Measurements from ENCODE around the gene DAB1. TPM values are rescaled to one million over a fixed set of nuclear protein-coding genes. Genes with fewer than 3 reads are reported as not detected.

Gene DAB1
- polyA plus RNA-seq, 1 donor from 2014 or later: 11.4 TPM

DNA sequence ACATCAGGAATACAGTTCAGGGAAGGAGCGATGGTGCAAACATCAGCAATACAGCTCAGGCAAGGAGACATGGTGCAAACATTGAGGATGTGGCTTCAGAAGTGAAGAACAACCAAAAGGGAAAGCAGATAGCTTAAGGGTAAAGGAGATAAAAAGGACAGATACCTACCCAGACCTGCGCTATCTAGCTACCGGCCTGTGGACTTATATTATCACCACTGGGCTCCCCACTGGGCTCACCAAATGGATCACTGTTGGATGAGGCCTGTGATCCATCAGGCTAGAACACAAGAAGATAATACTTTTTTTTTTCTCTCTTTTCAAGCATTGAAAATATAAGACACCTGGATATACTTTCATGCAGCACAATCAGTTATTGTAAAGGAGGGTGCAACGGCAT lies 413.3 kb downstream of the DAB1 start:
- Histone ChIP-seq H3F3A (ENCODE audit: insufficient read depth, low read length, poor library complexity, severe bottlenecking) (no peaks in the 10 kb centered on the region), H3K36me3 (ENCODE audit: insufficient read depth, low read length) (peaks cover 4% of the 10 kb centered on the region), H3K9ac (ENCODE audit: low read length) (no peak overlapping the region), H3K79me2 (replicated peaks; ENCODE audit: insufficient read depth, low read length) (no peaks in the 10 kb centered on the region), H3K27ac (ENCODE audit: low read length) (no peak overlapping the region), H3K27me3 (ENCODE audit: insufficient read depth, low read depth, low read length) (no peaks in the 10 kb centered on the region), H3K9me2 (ENCODE audit: insufficient read depth, low read length) (no peaks in the 10 kb centered on the region), H3K4me2 (ENCODE audit: low read length) (no peak overlapping the region), H3K9me3 (ENCODE audit: low read length) (no peaks in the 10 kb centered on the region), H4K20me1 (ENCODE audit: insufficient read depth) (no peaks in the 10 kb centered on the region), H2AFZ (ENCODE audit: low read depth, low read length) (no peak overlapping the region), H3K4me3 (ENCODE audit: low read length) (no peak overlapping the region)
- no peak for TF ChIP-seq RAD21 (conservative IDR thresholded peaks at IDR 0.05)
- TF ChIP-seq EP300 (conservative IDR thresholded peaks at IDR 0.05; ENCODE audit: poor library complexity, severe bottlenecking): no peak
- TF ChIP-seq, protein P1, sequence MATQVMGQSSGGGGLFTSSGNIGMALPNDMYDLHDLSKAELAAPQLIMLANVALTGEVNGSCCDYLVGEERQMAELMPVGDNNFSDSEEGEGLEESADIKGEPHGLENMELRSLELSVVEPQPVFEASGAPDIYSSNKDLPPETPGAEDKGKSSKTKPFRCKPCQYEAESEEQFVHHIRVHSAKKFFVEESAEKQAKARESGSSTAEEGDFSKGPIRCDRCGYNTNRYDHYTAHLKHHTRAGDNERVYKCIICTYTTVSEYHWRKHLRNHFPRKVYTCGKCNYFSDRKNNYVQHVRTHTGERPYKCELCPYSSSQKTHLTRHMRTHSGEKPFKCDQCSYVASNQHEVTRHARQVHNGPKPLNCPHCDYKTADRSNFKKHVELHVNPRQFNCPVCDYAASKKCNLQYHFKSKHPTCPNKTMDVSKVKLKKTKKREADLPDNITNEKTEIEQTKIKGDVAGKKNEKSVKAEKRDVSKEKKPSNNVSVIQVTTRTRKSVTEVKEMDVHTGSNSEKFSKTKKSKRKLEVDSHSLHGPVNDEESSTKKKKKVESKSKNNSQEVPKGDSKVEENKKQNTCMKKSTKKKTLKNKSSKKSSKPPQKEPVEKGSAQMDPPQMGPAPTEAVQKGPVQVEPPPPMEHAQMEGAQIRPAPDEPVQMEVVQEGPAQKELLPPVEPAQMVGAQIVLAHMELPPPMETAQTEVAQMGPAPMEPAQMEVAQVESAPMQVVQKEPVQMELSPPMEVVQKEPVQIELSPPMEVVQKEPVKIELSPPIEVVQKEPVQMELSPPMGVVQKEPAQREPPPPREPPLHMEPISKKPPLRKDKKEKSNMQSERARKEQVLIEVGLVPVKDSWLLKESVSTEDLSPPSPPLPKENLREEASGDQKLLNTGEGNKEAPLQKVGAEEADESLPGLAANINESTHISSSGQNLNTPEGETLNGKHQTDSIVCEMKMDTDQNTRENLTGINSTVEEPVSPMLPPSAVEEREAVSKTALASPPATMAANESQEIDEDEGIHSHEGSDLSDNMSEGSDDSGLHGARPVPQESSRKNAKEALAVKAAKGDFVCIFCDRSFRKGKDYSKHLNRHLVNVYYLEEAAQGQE (IDR thresholded peaks at IDR 0.05; ENCODE audit: borderline replicate concordance): no peak
- TF ChIP-seq, protein P2, sequence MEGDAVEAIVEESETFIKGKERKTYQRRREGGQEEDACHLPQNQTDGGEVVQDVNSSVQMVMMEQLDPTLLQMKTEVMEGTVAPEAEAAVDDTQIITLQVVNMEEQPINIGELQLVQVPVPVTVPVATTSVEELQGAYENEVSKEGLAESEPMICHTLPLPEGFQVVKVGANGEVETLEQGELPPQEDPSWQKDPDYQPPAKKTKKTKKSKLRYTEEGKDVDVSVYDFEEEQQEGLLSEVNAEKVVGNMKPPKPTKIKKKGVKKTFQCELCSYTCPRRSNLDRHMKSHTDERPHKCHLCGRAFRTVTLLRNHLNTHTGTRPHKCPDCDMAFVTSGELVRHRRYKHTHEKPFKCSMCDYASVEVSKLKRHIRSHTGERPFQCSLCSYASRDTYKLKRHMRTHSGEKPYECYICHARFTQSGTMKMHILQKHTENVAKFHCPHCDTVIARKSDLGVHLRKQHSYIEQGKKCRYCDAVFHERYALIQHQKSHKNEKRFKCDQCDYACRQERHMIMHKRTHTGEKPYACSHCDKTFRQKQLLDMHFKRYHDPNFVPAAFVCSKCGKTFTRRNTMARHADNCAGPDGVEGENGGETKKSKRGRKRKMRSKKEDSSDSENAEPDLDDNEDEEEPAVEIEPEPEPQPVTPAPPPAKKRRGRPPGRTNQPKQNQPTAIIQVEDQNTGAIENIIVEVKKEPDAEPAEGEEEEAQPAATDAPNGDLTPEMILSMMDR (IDR thresholded peaks at IDR 0.05; ENCODE audit: poor library complexity, severe bottlenecking): no peak
- TF ChIP-seq SMC3 (conservative IDR thresholded peaks at IDR 0.05; ENCODE audit: poor library complexity): no peak
- no peak for TF ChIP-seq POLR2AphosphoS5 (IDR thresholded peaks at IDR 0.05)
- TF ChIP-seq MXI1 (conservative IDR thresholded peaks at IDR 0.05; ENCODE audit: poor library complexity, severe bottlenecking): no peak
- no peak for TF ChIP-seq EZH2 (IDR thresholded peaks at IDR 0.05; ENCODE audit: borderline replicate concordance, insufficient read depth, low read length, poor library complexity, severe bottlenecking)
- TF ChIP-seq TAF1 (IDR thresholded peaks at IDR 0.05; ENCODE audit: low read depth): no peak

DNA sequence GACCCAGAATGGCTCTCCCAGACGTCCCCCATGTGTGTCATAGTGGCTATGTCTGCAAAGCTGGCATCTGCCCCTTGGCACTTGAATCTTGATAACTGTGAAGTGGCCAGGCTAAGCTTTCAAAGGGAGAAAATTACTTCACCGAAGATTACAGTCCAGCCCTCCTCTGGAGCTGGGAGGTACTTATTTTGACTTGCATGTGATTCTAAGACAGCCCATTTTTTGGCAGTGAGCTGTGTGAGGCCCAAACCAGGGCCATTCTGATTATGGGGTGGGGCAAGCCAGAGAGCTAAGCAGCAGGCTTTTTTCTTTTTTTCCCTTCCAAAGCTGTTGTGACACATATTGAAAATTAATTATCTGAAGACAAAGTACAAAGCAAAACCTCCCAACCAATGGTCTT lies 415.9 kb downstream of the DAB1 start:
- H3K9me3 ChIP-seq (ENCODE audit: low read length): no peaks in the 10 kb centered on the region
- H3K9ac ChIP-seq (ENCODE audit: low read length): no peak overlapping the region
- no peak overlapping the region for H2AFZ ChIP-seq (ENCODE audit: low read depth, low read length)
- no peaks in the 10 kb centered on the region for H4K20me1 ChIP-seq (ENCODE audit: insufficient read depth)
- no peak overlapping the region for H3K4me2 ChIP-seq (ENCODE audit: low read length)
- H3K27me3 ChIP-seq (ENCODE audit: insufficient read depth, low read depth, low read length): no peaks in the 10 kb centered on the region
- H3K36me3 ChIP-seq (ENCODE audit: insufficient read depth, low read length): peaks cover 4% of the 10 kb centered on the region
- no peak overlapping the region for H3K4me3 ChIP-seq (ENCODE audit: low read length)
- no peak overlapping the region for H3K27ac ChIP-seq (ENCODE audit: low read length)
- TF ChIP-seq RAD21 (conservative IDR thresholded peaks at IDR 0.05) (no peak), TAF1 (IDR thresholded peaks at IDR 0.05; ENCODE audit: low read depth) (no peak), SMC3 (conservative IDR thresholded peaks at IDR 0.05; ENCODE audit: poor library complexity) (no peak), MXI1 (conservative IDR thresholded peaks at IDR 0.05; ENCODE audit: poor library complexity, severe bottlenecking) (no peak), EP300 (conservative IDR thresholded peaks at IDR 0.05; ENCODE audit: poor library complexity, severe bottlenecking) (no peak), POLR2AphosphoS5 (IDR thresholded peaks at IDR 0.05) (no peak), EZH2 (IDR thresholded peaks at IDR 0.05; ENCODE audit: borderline replicate concordance, insufficient read depth, low read length, poor library complexity, severe bottlenecking) (no peak)
- TF ChIP-seq, protein P2 (IDR thresholded peaks at IDR 0.05; ENCODE audit: poor library complexity, severe bottlenecking): no peak
- TF ChIP-seq, protein P1 (IDR thresholded peaks at IDR 0.05; ENCODE audit: borderline replicate concordance): no peak
- H3K79me2 ChIP-seq (replicated peaks; ENCODE audit: insufficient read depth, low read length): no peaks in the 10 kb centered on the region
- H3K9me2 ChIP-seq (ENCODE audit: insufficient read depth, low read length): no peaks in the 10 kb centered on the region
- no peaks in the 10 kb centered on the region for H3F3A ChIP-seq (ENCODE audit: insufficient read depth, low read length, poor library complexity, severe bottlenecking)

All from neural cell (in vitro differentiated cells).